ENCODE results near the gene TEPSIN. TPM values are rescaled to one million over a fixed set of nuclear protein-coding genes. Genes with fewer than 3 reads are reported as not detected.

Gene TEPSIN
- total RNA-seq, 1 experiment from 2014 or later, result 40.7 TPM

DNA sequence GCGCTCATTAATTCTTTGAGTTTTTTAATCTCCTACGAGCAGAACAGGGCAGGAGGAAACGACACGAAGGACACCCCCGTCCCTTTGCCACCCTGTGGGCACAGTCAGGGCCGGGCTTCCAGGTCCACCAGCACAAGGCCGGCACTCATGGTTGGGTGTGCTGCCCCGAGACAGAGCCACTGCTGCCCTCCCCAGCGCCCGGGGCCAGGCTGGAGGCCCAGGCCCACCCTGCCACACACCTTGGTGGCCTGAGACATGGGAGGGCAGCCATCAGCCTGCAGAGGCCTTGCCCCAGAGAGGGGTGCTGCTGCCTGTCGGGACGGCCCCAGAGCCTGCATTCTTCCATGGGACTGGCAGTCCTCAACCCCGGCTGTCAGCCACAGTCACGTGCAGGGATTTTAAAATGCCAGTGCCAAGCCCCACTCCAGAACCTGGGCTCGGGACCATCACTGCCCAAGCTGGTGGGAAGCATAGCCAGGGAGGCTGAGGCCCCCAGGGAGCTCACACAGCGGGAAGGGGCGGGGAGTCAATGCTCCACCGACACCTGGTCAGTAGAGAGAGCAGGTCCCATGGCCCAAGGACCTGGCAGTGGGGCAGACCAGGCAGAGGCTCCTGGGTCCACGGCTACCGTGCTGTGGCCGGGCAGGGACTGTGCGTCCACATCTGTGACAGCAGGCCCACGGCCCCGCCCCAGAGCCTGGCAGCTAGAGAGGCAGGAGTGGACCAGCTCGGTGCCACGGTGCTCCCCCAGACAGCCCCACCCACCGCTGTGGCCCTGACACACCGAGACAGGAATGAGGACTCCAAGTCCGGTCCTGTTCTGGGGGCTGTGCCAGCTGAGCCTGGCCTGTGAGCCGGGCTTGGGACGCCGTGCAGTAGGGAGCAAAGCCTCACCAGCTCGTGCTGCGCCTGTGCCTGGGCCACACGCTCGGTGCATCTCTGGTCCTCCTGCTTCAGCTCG, 43.6 kb downstream of the TEPSIN start:
- Mint-ChIP-seq H3K27me3 (ENCODE audit: low read depth) (no peaks in the 10 kb centered on the region), H3K4me1 (no peaks in the 10 kb centered on the region), H3K36me3 (peaks cover 2% of the 10 kb centered on the region; the same call in 1 of the 2 replicates), H3K9me3 (no peaks in the 10 kb centered on the region), H3K27ac (no peak overlapping the region), H3K4me3 (no peak overlapping the region)
- no peak for ATAC-seq
- ChIA-PET CTCF (no interaction called here), POLR2A (no interaction called here)
- TF ChIP-seq ZNF423 (CRISPR knock-in tag; IDR thresholded peaks at IDR 0.05) (no peak), OVOL2 (CRISPR knock-in tag; IDR thresholded peaks at IDR 0.05; ENCODE audit: borderline replicate concordance) (no peak)
- TF ChIP-seq, protein P1, sequence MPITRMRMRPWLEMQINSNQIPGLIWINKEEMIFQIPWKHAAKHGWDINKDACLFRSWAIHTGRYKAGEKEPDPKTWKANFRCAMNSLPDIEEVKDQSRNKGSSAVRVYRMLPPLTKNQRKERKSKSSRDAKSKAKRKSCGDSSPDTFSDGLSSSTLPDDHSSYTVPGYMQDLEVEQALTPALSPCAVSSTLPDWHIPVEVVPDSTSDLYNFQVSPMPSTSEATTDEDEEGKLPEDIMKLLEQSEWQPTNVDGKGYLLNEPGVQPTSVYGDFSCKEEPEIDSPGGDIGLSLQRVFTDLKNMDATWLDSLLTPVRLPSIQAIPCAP (CRISPR knock-in tag; IDR thresholded peaks at IDR 0.05), result no peak
- DNase-seq (ENCODE audit: low spot score), result no peak

DNA sequence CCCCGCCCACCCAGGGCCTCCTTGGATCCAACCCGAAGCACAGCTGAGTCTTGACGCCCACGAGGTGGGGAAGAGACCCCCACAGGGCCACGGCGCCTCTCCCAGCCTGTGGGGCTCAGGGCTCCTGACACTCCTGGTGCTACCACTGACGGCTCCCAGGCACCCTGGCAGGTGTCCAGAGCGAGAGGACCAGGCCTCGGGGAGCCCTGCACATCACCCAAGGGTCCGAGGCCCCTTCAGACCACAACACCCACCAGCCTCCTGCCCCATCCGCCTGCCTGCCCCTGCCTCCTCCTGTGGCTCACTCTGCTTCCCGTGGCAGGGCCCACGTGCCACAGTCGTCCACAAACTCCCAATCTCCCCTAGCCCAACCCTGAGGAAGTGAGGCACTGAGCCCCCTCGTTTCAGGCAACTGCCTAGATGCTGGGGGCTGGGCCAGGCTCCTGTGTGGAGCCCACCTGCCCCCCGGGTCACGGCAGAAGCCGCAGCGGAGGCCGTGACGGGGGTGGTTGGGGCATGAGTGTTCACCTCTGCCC, 44.6 kb downstream of the TEPSIN start:
- ChIA-PET CTCF (no interaction called here), POLR2A (no interaction called here)
- ATAC-seq (no peak), DNase-seq (ENCODE audit: low spot score) (no peak)
- Mint-ChIP-seq H3K36me3 (peaks cover 2% of the 10 kb centered on the region; the same call in 1 of the 2 replicates), H3K27me3 (ENCODE audit: low read depth) (no peaks in the 10 kb centered on the region), H3K4me3 (no peak overlapping the region), H3K27ac (no peak overlapping the region), H3K9me3 (no peaks in the 10 kb centered on the region), H3K4me1 (no peaks in the 10 kb centered on the region)
- TF ChIP-seq ELF4 (CRISPR knock-in tag; IDR thresholded peaks at IDR 0.05; ENCODE audit: low read depth), result no peak

- no peaks in the 10 kb centered on the region for H3K27me3 Mint-ChIP-seq (ENCODE audit: low read depth)
- ATAC-seq, result no peak
- TF ChIP-seq NFYB (CRISPR knock-in tag; conservative IDR thresholded peaks at IDR 0.05; ENCODE audit: low read depth) (no peak), ZNF138 (CRISPR knock-in tag; conservative IDR thresholded peaks at IDR 0.05) (no peak), ZNF532 (CRISPR knock-in tag; IDR thresholded peaks at IDR 0.05; ENCODE audit: borderline replicate concordance) (no peak), FOXK1 (CRISPR knock-in tag; IDR thresholded peaks at IDR 0.05) (no peak), ARID4B (CRISPR knock-in tag; IDR thresholded peaks at IDR 0.05; ENCODE audit: borderline replicate concordance) (no peak), TP53 (CRISPR knock-in tag; IDR thresholded peaks at IDR 0.05) (no peak), SP1 (CRISPR knock-in tag; conservative IDR thresholded peaks at IDR 0.05) (no peak), JAZF1 (CRISPR knock-in tag; IDR thresholded peaks at IDR 0.05) (no peak), STAT6 (CRISPR knock-in tag; conservative IDR thresholded peaks at IDR 0.05; ENCODE audit: low read depth) (no peak)
- TF ChIP-seq, protein P2, sequence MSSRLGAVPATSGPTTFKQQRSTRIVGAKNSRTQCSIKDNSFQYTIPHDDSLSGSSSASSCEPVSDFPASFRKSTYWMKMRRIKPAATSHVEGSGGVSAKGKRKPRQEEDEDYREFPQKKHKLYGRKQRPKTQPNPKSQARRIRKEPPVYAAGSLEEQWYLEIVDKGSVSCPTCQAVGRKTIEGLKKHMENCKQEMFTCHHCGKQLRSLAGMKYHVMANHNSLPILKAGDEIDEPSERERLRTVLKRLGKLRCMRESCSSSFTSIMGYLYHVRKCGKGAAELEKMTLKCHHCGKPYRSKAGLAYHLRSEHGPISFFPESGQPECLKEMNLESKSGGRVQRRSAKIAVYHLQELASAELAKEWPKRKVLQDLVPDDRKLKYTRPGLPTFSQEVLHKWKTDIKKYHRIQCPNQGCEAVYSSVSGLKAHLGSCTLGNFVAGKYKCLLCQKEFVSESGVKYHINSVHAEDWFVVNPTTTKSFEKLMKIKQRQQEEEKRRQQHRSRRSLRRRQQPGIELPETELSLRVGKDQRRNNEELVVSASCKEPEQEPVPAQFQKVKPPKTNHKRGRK (CRISPR knock-in tag; IDR thresholded peaks at IDR 0.05; ENCODE audit: borderline replicate concordance), result no peak
Measured at GRCh38 chr17:81193470-81194224, 45.2 kb downstream of the TEPSIN start.

More at GRCh38 chr17:81193470-81194224, 45.2 kb downstream of the TEPSIN start:
- no peaks in the 10 kb centered on the region for H3K4me1 Mint-ChIP-seq
- ChIA-PET CTCF (interaction anchor here (1.5 kb wide), 1 partner anchor 45 kb away, joined by 3 read pairs; the partner anchor contains the start of genes NDUFAF8 and TEPSIN), POLR2A (no interaction called here)
- H3K4me3 Mint-ChIP-seq, result no peak overlapping the region
- DNase-seq (ENCODE audit: low spot score), result no peak
- no peaks in the 10 kb centered on the region for H3K9me3 Mint-ChIP-seq
- H3K36me3 Mint-ChIP-seq, result peaks cover 2% of the 10 kb centered on the region; the same call in 1 of the 2 replicates
- no peak overlapping the region for H3K27ac Mint-ChIP-seq

All from WTC11 (cell line).